Glomerular visceral epithelial cell (primary cell): ENCODE results near the gene REP15.
"Not testable (repeated sequence)": the region's sequence is repeated elsewhere in the genome, so short reads cannot be mapped to it uniquely, and the experiment has no call there.

Experiments used
- DNase-seq: peaks from one replicate; pipeline ENCODE4 v3.0.0-alpha.2; 2016; ENCODE audit errors: extremely low spot score

The REP15 gene

GRCh38 chr12:27696293-27696652 is at the start of gene REP15:
Gene REP15, plus strand, starts transcription at chr12:27696447. Its CDS starts 116 bp downstream, at chr12:27696563.
- no peak for DNase-seq

- no peak for DNase-seq
These were observed 46.2 kb upstream of the REP15 start for GRCh38 chr12:27650011-27650410.

- no peak for DNase-seq
These were observed 45.0 kb upstream of the REP15 start for GRCh38 chr12:27651201-27651600.

- peak; percentile 73 for DNase-seq
These were observed 44.0 kb upstream of the REP15 start for GRCh38 chr12:27652174-27652763.

GRCh38 chr12:27653661-27654060 is 42.6 kb upstream of the REP15 start:
- no peak for DNase-seq

GRCh38 chr12:27655476-27655875 is 40.8 kb upstream of the REP15 start:
- not testable (repeated sequence) for DNase-seq

- no peak for DNase-seq
These were observed 39.0 kb upstream of the REP15 start for GRCh38 chr12:27657296-27657695.

- DNase-seq, result no peak
These were observed 30.5 kb upstream of the REP15 start for GRCh38 chr12:27665704-27666103.

GRCh38 chr12:27666510-27666909 is 29.7 kb upstream of the REP15 start:
- DNase-seq, result no peak

- DNase-seq, result peak; percentile 30
These were observed 28.7 kb upstream of the REP15 start for GRCh38 chr12:27667540-27667939.

GRCh38 chr12:27672051-27672450 is 24.2 kb upstream of the REP15 start:
- no peak for DNase-seq

- DNase-seq, result no peak
These were observed 23.6 kb upstream of the REP15 start for GRCh38 chr12:27672643-27673042.

- DNase-seq, result no peak
These were observed 23.0 kb upstream of the REP15 start for GRCh38 chr12:27673101-27673718.

- no peak for DNase-seq
These were observed 21.3 kb upstream of the REP15 start for GRCh38 chr12:27674989-27675388.

- no peak for DNase-seq
These were observed 15.6 kb upstream of the REP15 start for GRCh38 chr12:27680619-27681018.

- no peak for DNase-seq
These were observed 13.7 kb upstream of the REP15 start for GRCh38 chr12:27682534-27682933.

- DNase-seq, result no peak
These were observed 11.0 kb upstream of the REP15 start for GRCh38 chr12:27685274-27685673.

- DNase-seq, result no peak
These were observed 10.1 kb upstream of the REP15 start for GRCh38 chr12:27686147-27686546.

- DNase-seq, result no peak
These were observed 7.6 kb upstream of the REP15 start for GRCh38 chr12:27688671-27689070.

GRCh38 chr12:27689558-27690180 is 6.6 kb upstream of the REP15 start:
- no peak for DNase-seq

- no peak for DNase-seq
These were observed 2.8 kb upstream of the REP15 start for GRCh38 chr12:27693403-27693802.

- no peak for DNase-seq
These were observed 523 bp upstream of the REP15 start for GRCh38 chr12:27695556-27696292.
